GM12878 (cell line): ENCODE results near the gene PTPRN2. TPM values are rescaled to one million over a fixed set of nuclear protein-coding genes. Genes with fewer than 3 reads are reported as not detected.

Experiments used
- ATAC-seq: fragments of 200-7000 bp; cut with Tn5 transposase; 3 replicates; pipeline ENCODE4 v1.9.1; 2020; ENCODE audit warnings: mild to moderate bottlenecking, moderate library complexity
- BruUV-seq: library from RNA; stranded (reverse); fragments of 400-500 nt; replicated peaks from 2 replicates; lab custom pipeline; 2021; lab: Mats Ljungman, UMichigan
- CTCF ChIA-PET: fragments of 300-600 bp; sonication (Branson Sonifier 250); formaldehyde crosslinking; extraction: SDS; loops from one replicate; lab custom pipeline; 2021; ENCODE audit warnings: inconsistent platforms; lab: Yijun Ruan, JAX
- POLR2A ChIA-PET: fragments of 350-600 bp; formaldehyde crosslinking; extraction: SDS; loops from one replicate; lab custom pipeline; 2021; ENCODE audit warnings: inconsistent platforms; lab: Charles Lee
- RAD21 ChIA-PET: fragments of 300-600 bp; sonication (Branson Sonifier 250); formaldehyde crosslinking; loops from one replicate; lab custom pipeline; 2023; ENCODE audit warnings: antibody characterized with exemption; ENCODE audit not compliant: unreplicated experiment; lab: Charles Lee
- SMC1A ChIA-PET: fragments of 300-600 bp; sonication (Branson Sonifier 250); formaldehyde crosslinking; loops from one replicate; lab custom pipeline; 2023; ENCODE audit not compliant: unreplicated experiment, uncharacterized antibody; lab: Charles Lee
- DNase-seq: peaks from one replicate; pipeline ENCODE4 v3.0.0-alpha.2; 2011; ENCODE audit warnings: low read depth, low spot score
- FAIRE-seq: peaks from 3 replicates; lab custom pipeline; 2011; peaks lifted over from hg19 to GRCh38; lab: Jason Lieb, UNC
- H2AFZ ChIP-seq: 2 replicates; pipeline ENCODE4 v1.6.0; 2011; ENCODE audit warnings: low read depth, low read length, control low read depth; ENCODE audit not compliant: control insufficient read depth
- H3K27ac ChIP-seq: 2 replicates; pipeline ENCODE4 v1.5.1; 2011; ENCODE audit warnings: control low read depth; ENCODE audit not compliant: control insufficient read depth, insufficient read depth
- H3K27me3 ChIP-seq, 2 experiments: replicated peaks in 1 of 2; 2 replicates each; pipeline versions ENCODE4 v1.6.0 to v1.6.1; 2011; ENCODE audit warnings: low read length in 1 of 2; ENCODE audit not compliant: control insufficient read depth in 2 of 2, insufficient read depth in 2 of 2
- H3K36me3 ChIP-seq, 2 experiments: 2 replicates each; pipeline ENCODE4 v1.5.1; 2011; ENCODE audit warnings: low read length in 1 of 2; ENCODE audit not compliant: control insufficient read depth in 2 of 2, insufficient read depth in 2 of 2
- H3K4me1 ChIP-seq: 2 replicates; pipeline ENCODE4 v1.6.1; 2011; ENCODE audit warnings: mild to moderate bottlenecking, low read length, moderate library complexity, mixed read lengths; ENCODE audit not compliant: control insufficient read depth, insufficient read depth
- H3K4me2 ChIP-seq: 2 replicates; pipeline ENCODE4 v1.6.0; 2011; ENCODE audit warnings: control low read depth; ENCODE audit not compliant: control insufficient read depth, insufficient read depth
- H3K4me3 ChIP-seq: fragments of 200-600 bp; sonication (generic); 2 replicates; pipeline ENCODE4 v1.5.1; 2016
- H3K79me2 ChIP-seq: 2 replicates; pipeline ENCODE4 v1.6.0; 2011; ENCODE audit warnings: low read length; ENCODE audit not compliant: control insufficient read depth, insufficient read depth
- H3K9ac ChIP-seq: 2 replicates; pipeline ENCODE4 v1.8.0; 2011; ENCODE audit warnings: low read length, control low read depth, mixed read lengths; ENCODE audit not compliant: control insufficient read depth, insufficient read depth
- H3K9me3 ChIP-seq: replicated peaks from 3 replicates; pipeline ENCODE4 v1.5.1; 2011; ENCODE audit warnings: mild to moderate bottlenecking, low read length; ENCODE audit not compliant: control insufficient read depth, insufficient read depth
- H4K20me1 ChIP-seq: 2 replicates; pipeline ENCODE4 v1.6.0; 2011; ENCODE audit not compliant: control insufficient read depth, insufficient read depth
- HDAC6 ChIP-seq: fragments of 200-600 bp; sonication (generic); IDR thresholded peaks from one replicate; pipeline ENCODE4 v1.8.0; 2017; ENCODE audit warnings: antibody characterized with exemption; ENCODE audit not compliant: unreplicated experiment
- HDGF ChIP-seq: fragments of 450-650 bp; IDR thresholded peaks from 2 replicates; pipeline ENCODE4 v1.6.1; 2016; ENCODE audit warnings: antibody characterized with exemption
- MYB ChIP-seq: fragments of 150-350 bp; IDR thresholded peaks from 2 replicates; pipeline ENCODE4 v1.6.1; 2014; ENCODE audit warnings: mild to moderate bottlenecking, low read depth, low read length, borderline replicate concordance
- SKIL ChIP-seq: fragments of 450-650 bp; IDR thresholded peaks from 2 replicates; pipeline ENCODE4 v1.6.1; 2017; ENCODE audit warnings: mild to moderate bottlenecking, low read depth, inconsistent platforms; ENCODE audit not compliant: poor library complexity, severe bottlenecking
- ZNF274 ChIP-seq: IDR thresholded peaks from one replicate; pipeline ENCODE4 v1.8.0; 2011; ENCODE audit not compliant: insufficient read length, insufficient read depth
- ZZZ3 ChIP-seq: IDR thresholded peaks from 2 replicates; pipeline ENCODE4 v1.6.1; 2011; ENCODE audit warnings: low read depth; ENCODE audit not compliant: control insufficient read depth, insufficient read length
- WGBS: methylation state at CpG from one replicate; pipeline ENCODE4 v1.1.6; 2016; ENCODE audit warnings: low lambda C conversion rate; ENCODE audit not compliant: insufficient replicate concordance, insufficient coverage; ENCODE audit errors: missing lambda C conversion rate; 5-methylcytosine and 5-hydroxymethylcytosine counted together
- in situ Hi-C: fragments of 300-500 bp; cut with MboI; formaldehyde crosslinking; loops from 9 replicates; pipeline ENCODE4 v1.14.3; 2018; ENCODE audit warnings: mixed read lengths
- intact Hi-C: fragments of 100-400 bp; cut with micrococcal nuclease; formaldehyde crosslinking; loops from one replicate; pipeline ENCODE4 v1.14.2; 2022; ENCODE audit not compliant: unreplicated experiment
- polyA plus RNA-seq, 11 experiments: library from polyadenylated mRNA; depleted of rRNA in 4 of 11; unstranded in 6 of 11; stranded (reverse) in 5 of 11; fragments of >200 nt; fragmentation: Nextera tagmentation in 4 of 11; fragmentation: Illumina TruSeq in 1 of 11; extraction: Ambion mirVana in 4 of 11; extraction: Trizol in 1 of 11; gene quantifications; 1 replicate in 1 of 11; 2 replicates in 10 of 11; pipeline versions ENCODE4 v1.2.1 to v1.2.3, GENCODE V29; 2011 to 2016; ENCODE audit warnings: inconsistent platforms in 2 of 11, missing spikeins in 2 of 11, low read depth in 1 of 11
- total RNA-seq, 4 experiments: library from RNA; depleted of rRNA in 3 of 4; stranded (reverse); fragments of >200 nt in 3 of 4; fragmentation: Illumina TruSeq in 1 of 4; extraction: Trizol in 1 of 4; gene quantifications; 2 replicates each; pipeline versions ENCODE4 v1.2.1 to v1.2.3, GENCODE V29; 2013 to 2021

PTPRN2 gene
- total and polyA plus RNA-seq, 10 of the 15 experiments (the other 5 are each of a cell fraction or from before 2014, with no cell fraction given): 5.4 TPM; not detected in 9

- H2AFZ ChIP-seq: no peak overlapping the region
- H3K9me3 ChIP-seq: peaks cover 2% of the 10 kb centered on the region; the same call in 1 of the 3 replicates
- TF ChIP-seq HDAC6 (no peak), HDGF (no peak), ZZZ3 (no peak), MYB (no peak), ZNF274 (no peak), SKIL (no peak)
- TF ChIP-seq, all 136 proteins: peak for 0
- no peak overlapping the region for H3K9ac ChIP-seq
- no peak overlapping the region for H3K4me3 ChIP-seq
- BruUV-seq: no TSS peak
- ChIA-PET RAD21 (no interaction called here), CTCF (no interaction called here), POLR2A (no interaction called here), SMC1A (no interaction called here)
- H3K36me3 ChIP-seq: no peaks in the 10 kb centered on the region
- WGBS: 69% methylated on average over 34 of the region's 35 CpGs
- FAIRE-seq (no peak), ATAC-seq (no peak), DNase-seq (no peak)
- no peaks in the 10 kb centered on the region for H3K79me2 ChIP-seq
- no peaks in the 10 kb centered on the region for H3K4me1 ChIP-seq
- H3K4me2 ChIP-seq: no peak overlapping the region
- in situ Hi-C loops (no loop called here), intact Hi-C loops (no loop called here)
- no peaks in the 10 kb centered on the region for H4K20me1 ChIP-seq
- H3K27me3 ChIP-seq: no peaks in the 10 kb centered on the region
- H3K27ac ChIP-seq: no peak overlapping the region
Observed at GRCh38 chr7:157792241-157793086, 795.2 kb downstream of the PTPRN2 start.
